Choroid plexus epithelial cell (primary cell): ENCODE data around the gene IL17RB.

ENCODE experiments used
- DNase-seq: peaks from one replicate; pipeline ENCODE4 v3.0.0-alpha.2; 2010; ENCODE audit warnings: low read depth
- H3K4me3 ChIP-seq: 2 replicates; pipeline ENCODE4 v1.5.1; 2011; ENCODE audit warnings: low read depth, mild to moderate bottlenecking, control low read depth, low read length, moderate library complexity
- CTCF ChIP-seq: conservative IDR thresholded peaks from 2 replicates; pipeline ENCODE4 v1.5.1; 2011; ENCODE audit warnings: low read depth, mild to moderate bottlenecking, control low read depth, inconsistent platforms, low read length, moderate library complexity

The IL17RB gene

GRCh38 chr3:53813229-53813628 is 33.1 kb upstream of the IL17RB start:
- no peak overlapping the region for H3K4me3 ChIP-seq
- TF ChIP-seq CTCF, result no peak
- DNase-seq, result no peak

- no peak for TF ChIP-seq CTCF
- DNase-seq, result no peak
These were observed 32.5 kb upstream of the IL17RB start for GRCh38 chr3:53813876-53814275.

GRCh38 chr3:53815067-53815466 is 31.3 kb upstream of the IL17RB start:
- no peak for DNase-seq
- H3K4me3 ChIP-seq, result no peak overlapping the region
- TF ChIP-seq CTCF, result no peak

More at GRCh38 chr3:53813876-53814275, 32.5 kb upstream of the IL17RB start:
- no peak overlapping the region for H3K4me3 ChIP-seq

GRCh38 chr3:53815651-53816050 is 30.7 kb upstream of the IL17RB start:
- H3K4me3 ChIP-seq, result no peak overlapping the region
- no peak for DNase-seq
- TF ChIP-seq CTCF, result no peak

- no peak for DNase-seq
- TF ChIP-seq CTCF, result no peak
- no peak overlapping the region for H3K4me3 ChIP-seq
These were observed 29.9 kb upstream of the IL17RB start for GRCh38 chr3:53816425-53816824.

- H3K4me3 ChIP-seq, result no peak overlapping the region
- TF ChIP-seq CTCF, result no peak
- no peak for DNase-seq
These were observed 29.2 kb upstream of the IL17RB start for GRCh38 chr3:53817211-53817610.

GRCh38 chr3:53817809-53818208 is 28.6 kb upstream of the IL17RB start:
- no peak for DNase-seq
- TF ChIP-seq CTCF, result no peak
- no peak overlapping the region for H3K4me3 ChIP-seq
